GM13976 (cell line): ENCODE measurements around the gene NCOA3.

ENCODE experiments used
- DNase-seq: peaks from one replicate; pipeline ENCODE4 v3.0.0; 2012; ENCODE audit warnings: low spot score
- CTCF ChIP-seq: IDR thresholded peaks from 2 replicates; pipeline ENCODE4 v1.5.1; 2012; ENCODE audit warnings: borderline replicate concordance, mild to moderate bottlenecking; ENCODE audit not compliant: insufficient read depth; ENCODE audit errors: extremely low read depth, missing control alignments, control extremely low read depth
- in situ Hi-C: fragments of 300-500 bp; cut with MboI; formaldehyde crosslinking; loops from one replicate; pipeline ENCODE4 v1.12.0; 2022; ENCODE audit warnings: low sequenced_read_pairs, mixed read lengths, inconsistent platforms; ENCODE audit not compliant: unreplicated experiment

The NCOA3 gene

GRCh38 chr20:47631078-47631477 lies 129.4 kb downstream of the NCOA3 start:
- no peak for TF ChIP-seq CTCF
- no peak for DNase-seq
- in situ Hi-C loops, result no loop called here

GRCh38 chr20:47635256-47635655 lies 133.6 kb downstream of the NCOA3 start:
- no peak for TF ChIP-seq CTCF
- DNase-seq, result no peak
- in situ Hi-C loops, result no loop called here

GRCh38 chr20:47638851-47639250 lies 137.2 kb downstream of the NCOA3 start:
- TF ChIP-seq CTCF, result no peak
- DNase-seq, result no peak
- in situ Hi-C loops, result no loop called here

- in situ Hi-C loops, result no loop called here
- DNase-seq, result no peak
These were observed 140.4 kb downstream of the NCOA3 start for GRCh38 chr20:47642118-47642517.

GRCh38 chr20:47642624-47643023 lies 140.9 kb downstream of the NCOA3 start:
- no peak for DNase-seq
- in situ Hi-C loops, result no loop called here
- TF ChIP-seq CTCF, result no peak

More at GRCh38 chr20:47642118-47642517, 140.4 kb downstream of the NCOA3 start:
- no peak for TF ChIP-seq CTCF

GRCh38 chr20:47645632-47646031 lies 143.9 kb downstream of the NCOA3 start:
- no peak for TF ChIP-seq CTCF
- in situ Hi-C loops, result no loop called here
- DNase-seq, result no peak

- in situ Hi-C loops, result no loop called here
These were observed 146.3 kb downstream of the NCOA3 start for GRCh38 chr20:47647994-47648393.

More at GRCh38 chr20:47647994-47648393, 146.3 kb downstream of the NCOA3 start:
- TF ChIP-seq CTCF, result no peak
- no peak for DNase-seq
